GM18951 (cell line): Measurements from ENCODE around the gene RFPL4AL1.
"Not testable (repeated sequence)": the region's sequence is repeated elsewhere in the genome, so short reads cannot be mapped to it uniquely, and the experiment has no call there.

Experiments
- POLR2A ChIP-seq: IDR thresholded peaks from 4 replicates; pipeline ENCODE4 v1.6.1; 2011; ENCODE audit warnings: mild to moderate bottlenecking; ENCODE audit not compliant: insufficient read length, insufficient read depth; ENCODE audit errors: extremely low read depth
- in situ Hi-C: fragments of 300-500 bp; cut with MboI; formaldehyde crosslinking; loops from one replicate; pipeline ENCODE4 v1.12.0; 2022; ENCODE audit warnings: low sequenced_read_pairs, mixed read lengths, inconsistent platforms; ENCODE audit not compliant: unreplicated experiment

RFPL4AL1 gene

DNA sequence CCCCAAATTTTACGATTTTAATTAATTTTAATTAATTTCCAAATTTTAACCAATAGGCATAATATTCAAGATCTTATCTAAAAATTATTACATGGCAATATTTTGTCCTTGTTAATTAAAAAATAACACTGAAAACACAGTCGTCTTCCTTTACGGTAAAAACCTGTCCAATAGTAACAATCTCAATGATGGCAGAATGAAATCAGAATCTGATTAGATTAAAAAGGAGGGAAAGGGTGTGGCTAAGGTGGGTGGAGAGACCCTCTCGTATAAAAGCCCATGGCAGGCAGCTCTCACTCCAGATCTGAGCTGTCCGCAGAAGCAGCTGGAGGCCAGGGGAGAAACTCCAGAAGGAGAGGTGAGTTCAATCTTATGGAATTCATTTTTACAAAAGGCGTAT, at the start of gene RFPL4AL1:
Gene RFPL4AL1, plus strand, starts transcription at position 301 of the 400 bp plus-strand sequence. CDS start 2,687 bp downstream, outside the sequence.
- in situ Hi-C loops = not testable (repeated sequence)

DNA sequence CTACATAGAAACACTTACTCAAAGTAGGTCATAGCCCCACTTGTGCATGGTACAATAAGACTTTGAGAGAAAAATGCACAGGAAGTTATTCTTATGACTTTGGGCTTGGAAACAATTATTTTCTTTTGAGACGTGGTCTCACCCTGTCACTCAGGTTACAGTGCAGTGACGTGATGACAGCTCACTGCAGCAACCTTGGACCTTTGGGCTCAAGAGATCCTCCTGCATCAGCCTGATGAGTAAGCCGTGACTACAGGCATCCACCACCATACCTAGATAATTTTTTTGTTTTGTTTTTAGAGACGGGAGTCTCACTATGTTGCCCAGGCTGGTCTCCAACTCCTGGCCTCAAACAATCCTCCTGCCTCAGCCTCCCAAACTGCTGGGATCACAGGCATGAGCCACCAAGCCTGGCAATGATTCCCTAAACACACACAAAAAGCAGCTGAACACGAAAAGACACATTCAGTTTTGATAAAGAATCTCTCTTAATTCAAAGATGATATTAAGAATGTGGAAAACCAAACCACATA, 48.6 kb upstream of the RFPL4AL1 start:
- in situ Hi-C loops = no loop called here

DNA sequence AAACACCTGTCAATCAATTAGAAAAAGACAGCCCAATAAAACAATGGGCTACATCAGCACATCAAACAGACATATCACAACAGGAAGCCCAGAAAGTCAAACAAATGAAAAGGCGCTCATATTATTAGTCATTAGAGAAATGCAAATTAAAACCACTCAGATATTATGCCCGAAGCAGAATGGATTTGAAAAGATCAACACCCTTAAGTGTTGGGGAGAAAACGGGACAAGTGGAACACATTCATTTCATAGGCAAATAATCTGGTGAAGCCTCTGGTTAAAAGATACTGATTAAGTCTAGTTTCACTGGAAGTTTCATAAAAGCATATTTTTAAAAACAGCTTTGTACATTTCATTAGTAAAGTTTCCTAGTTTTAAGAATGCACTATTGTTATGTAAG, 48.1 kb upstream of the RFPL4AL1 start:
- in situ Hi-C loops = no loop called here
- TF ChIP-seq POLR2A = no peak

More for the DNA sequence above, 48.6 kb upstream of the RFPL4AL1 start:
- TF ChIP-seq POLR2A = no peak

DNA sequence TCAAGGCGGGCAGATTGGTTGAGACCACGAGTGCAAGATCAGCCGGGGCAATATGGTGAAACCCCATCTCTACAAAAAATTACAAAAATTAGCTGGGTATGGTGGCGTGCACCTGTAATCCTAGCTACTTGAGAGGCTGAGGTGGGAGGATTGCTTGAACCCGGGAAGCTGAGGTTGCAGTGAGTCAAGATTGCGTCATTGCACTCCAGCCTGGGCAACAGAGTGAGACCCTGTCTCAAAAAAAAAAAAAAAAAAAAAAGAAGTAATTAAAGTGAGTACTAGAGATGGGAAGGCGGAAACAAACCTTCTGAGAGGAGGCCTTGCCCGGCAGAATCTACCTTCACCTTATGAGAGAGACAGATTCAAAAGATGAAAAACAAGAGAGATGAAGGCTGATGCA, 45.4 kb upstream of the RFPL4AL1 start:
- no peak for TF ChIP-seq POLR2A
- in situ Hi-C loops = no loop called here

- in situ Hi-C loops = not testable (repeated sequence)
Observed at GRCh38 chr19:55730378-55730777, 38.5 kb upstream of the RFPL4AL1 start.

DNA sequence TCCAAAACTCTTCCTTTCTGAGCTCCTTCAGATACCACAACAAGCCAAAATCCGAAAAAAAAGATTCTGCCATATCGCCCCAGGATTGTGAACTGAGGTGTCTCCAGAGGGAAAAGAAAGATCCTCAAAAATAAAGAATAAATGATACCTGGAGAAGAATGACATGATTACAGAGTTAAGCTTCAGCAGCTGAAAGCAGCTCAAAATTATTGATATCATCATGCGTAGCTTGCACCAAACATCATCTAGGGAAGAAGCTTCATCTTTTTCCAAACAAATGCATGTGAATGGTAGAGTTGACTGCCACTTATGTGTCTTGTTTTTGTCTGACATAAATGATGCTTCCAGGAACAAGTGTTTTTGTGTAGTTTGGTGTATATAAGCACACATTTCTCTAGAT, 30.6 kb upstream of the RFPL4AL1 start, which contains the start of gene NLRP9:
Gene NLRP9, minus strand, starts transcription at position 101 of the 400 bp plus-strand sequence. Its CDS starts 28 bp downstream, at position 73.
- in situ Hi-C loops = no loop called here

GRCh38 chr19:55750715-55751114, 18.2 kb upstream of the RFPL4AL1 start:
- in situ Hi-C loops = no loop called here
- TF ChIP-seq POLR2A = no peak

More for the DNA sequence above, 30.6 kb upstream of the RFPL4AL1 start, which contains the start of gene NLRP9:
- no peak for TF ChIP-seq POLR2A

GRCh38 chr19:55753401-55753800, 15.5 kb upstream of the RFPL4AL1 start:
- in situ Hi-C loops = no loop called here
- no peak for TF ChIP-seq POLR2A

DNA sequence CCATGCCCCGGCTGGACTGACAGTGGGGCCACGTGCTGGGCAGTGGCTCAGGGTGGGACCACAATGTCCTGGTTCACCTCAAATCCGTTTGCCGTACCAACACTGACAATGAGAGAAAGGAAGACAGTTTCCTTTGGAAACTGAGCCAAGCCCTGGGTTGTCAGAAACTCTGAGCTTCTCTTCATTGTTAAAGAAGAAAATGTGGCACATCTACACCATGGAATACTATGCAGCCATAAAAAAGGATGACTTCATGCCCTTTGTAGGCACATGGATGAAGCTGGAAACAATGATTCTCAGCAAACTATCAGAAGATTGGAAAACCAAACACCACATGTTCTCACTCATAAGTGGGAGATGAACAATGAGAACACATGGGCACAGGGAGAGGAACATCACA, 12.1 kb upstream of the RFPL4AL1 start:
- in situ Hi-C loops = not testable (repeated sequence)

DNA sequence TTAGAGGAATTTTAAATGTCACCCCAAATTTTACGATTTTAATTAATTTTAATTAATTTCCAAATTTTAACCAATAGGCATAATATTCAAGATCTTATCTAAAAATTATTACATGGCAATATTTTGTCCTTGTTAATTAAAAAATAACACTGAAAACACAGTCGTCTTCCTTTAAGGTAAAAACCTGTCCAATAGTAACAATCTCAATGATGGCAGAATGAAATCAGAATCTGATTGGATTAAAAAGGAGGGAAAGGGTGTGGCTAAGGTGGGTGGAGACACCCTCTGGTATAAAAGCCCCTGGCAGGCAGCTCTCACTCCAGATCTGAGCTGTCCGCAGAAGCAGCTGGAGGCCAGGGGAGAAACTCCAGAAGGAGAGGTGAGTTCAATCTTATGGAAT, 10.1 kb upstream of the RFPL4AL1 start, which contains the start of gene RFPL4A:
Gene RFPL4A, plus strand, starts transcription at position 301 of the 400 bp plus-strand sequence. CDS start 2,704 bp downstream, outside the sequence.
- in situ Hi-C loops = not testable (repeated sequence)

DNA sequence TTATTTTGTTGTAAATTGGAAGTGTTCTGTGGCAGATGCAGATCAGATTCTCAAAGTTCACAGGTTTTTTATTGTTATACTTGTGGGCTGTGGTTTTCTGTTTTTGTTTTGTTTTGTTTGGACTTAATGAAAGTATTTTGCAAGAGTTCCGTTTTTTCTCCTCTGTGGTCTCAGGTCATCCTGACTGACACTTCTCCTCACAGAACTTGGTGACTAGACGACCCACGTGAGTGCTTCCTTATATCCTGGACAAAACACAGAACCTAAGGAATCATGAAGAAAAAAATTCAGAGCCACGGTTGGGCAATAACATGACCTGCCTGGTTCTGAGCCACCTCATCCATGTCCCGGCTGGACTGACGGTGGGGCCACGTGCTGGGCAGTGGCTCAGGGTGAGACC, 2.5 kb upstream of the RFPL4AL1 start:
- TF ChIP-seq POLR2A = no peak
- in situ Hi-C loops = no loop called here

- in situ Hi-C loops = not testable (repeated sequence)
Observed at GRCh38 chr19:55769632-55770031, 714 bp downstream of the RFPL4AL1 start.

DNA sequence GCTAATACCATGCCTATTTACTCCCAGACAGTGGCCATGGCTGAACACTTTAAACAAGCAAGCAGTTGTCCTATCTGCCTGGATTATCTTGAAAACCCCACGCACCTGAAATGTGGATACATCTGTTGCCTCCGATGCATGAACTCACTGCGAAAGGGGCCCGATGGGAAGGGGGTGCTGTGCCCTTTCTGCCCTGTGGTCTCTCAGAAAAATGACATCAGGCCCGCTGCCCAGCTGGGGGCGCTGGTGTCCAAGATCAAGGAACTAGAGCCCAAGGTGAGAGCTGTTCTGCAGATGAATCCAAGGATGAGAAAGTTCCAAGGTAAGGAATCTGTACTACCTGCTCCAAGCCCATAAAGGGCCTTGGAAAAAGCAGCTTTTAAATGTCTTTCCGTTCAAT, 8.6 kb downstream of the RFPL4AL1 start:
- TF ChIP-seq POLR2A = no peak
- in situ Hi-C loops = no loop called here

- in situ Hi-C loops = no loop called here
- no peak for TF ChIP-seq POLR2A
Observed at GRCh38 chr19:55778331-55778730, 9.4 kb downstream of the RFPL4AL1 start.

DNA sequence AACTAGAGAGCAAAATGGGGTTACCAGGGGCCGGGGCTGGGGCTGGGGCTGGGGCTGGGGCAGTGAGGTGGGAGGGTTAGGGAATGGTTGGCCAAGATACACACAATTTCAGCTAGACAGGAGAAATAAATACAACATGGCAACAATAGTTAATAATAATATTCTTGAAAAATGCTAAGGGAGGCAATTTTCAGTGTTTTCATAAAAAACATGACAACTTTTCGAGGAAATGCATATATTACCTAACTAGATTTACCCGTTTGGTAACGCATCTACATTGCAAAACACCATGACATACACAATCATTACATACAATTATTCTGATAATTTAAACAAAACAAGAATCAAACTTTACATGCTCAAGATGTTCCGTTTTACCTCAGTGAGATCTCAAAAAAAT, 12.2 kb downstream of the RFPL4AL1 start:
- no peak for TF ChIP-seq POLR2A
- in situ Hi-C loops = no loop called here
